Epithelial cell of proximal tubule (primary cell): Measurements from ENCODE around the gene COL5A2. TPM values are rescaled to one million over a fixed set of nuclear protein-coding genes. Genes with fewer than 3 reads are reported as not detected.

ENCODE experiments used
- DNase-seq: peaks from one replicate; pipeline ENCODE4 v3.0.0-alpha.2; 2011; ENCODE audit warnings: low read depth
- H3K4me3 ChIP-seq: 2 replicates; pipeline ENCODE4 v1.5.1; 2011; ENCODE audit warnings: low read depth, mild to moderate bottlenecking, low read length
- total RNA-seq: library from RNA; depleted of rRNA; stranded (reverse); fragments of >200 nt; gene quantifications from 2 replicates; pipeline ENCODE4 v1.2.3, GENCODE V29; 2015
- TF ChIP-seq, protein P1 (sequence below): conservative IDR thresholded peaks from 2 replicates; pipeline ENCODE4 v1.5.1; 2012; ENCODE audit warnings: low read depth, mild to moderate bottlenecking, low read length

The COL5A2 gene
- total RNA-seq, 1 donor from 2014 or later, result 32.7 TPM

DNA sequence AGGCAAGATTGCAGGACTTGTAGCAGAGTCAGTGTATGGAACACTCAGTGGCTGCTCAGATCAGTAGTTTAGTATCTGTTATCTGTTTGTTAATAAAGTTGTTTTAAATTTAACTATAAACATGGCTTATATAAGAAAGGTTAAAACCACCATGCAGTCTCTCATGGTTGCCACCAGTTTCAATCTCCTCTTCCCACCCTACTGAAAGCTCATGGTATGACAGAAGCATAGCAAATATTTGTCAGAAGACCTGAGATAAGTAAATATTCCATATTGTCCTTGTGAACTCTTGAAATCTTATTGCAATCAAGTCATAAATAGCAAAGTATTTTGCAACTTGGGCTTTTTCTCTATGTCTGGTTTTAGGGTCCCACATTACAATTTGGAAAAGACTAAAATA is 2.1 kb upstream of the COL5A2 start:
- no peak overlapping the region for H3K4me3 ChIP-seq
- no peak for DNase-seq
- TF ChIP-seq, protein P1, sequence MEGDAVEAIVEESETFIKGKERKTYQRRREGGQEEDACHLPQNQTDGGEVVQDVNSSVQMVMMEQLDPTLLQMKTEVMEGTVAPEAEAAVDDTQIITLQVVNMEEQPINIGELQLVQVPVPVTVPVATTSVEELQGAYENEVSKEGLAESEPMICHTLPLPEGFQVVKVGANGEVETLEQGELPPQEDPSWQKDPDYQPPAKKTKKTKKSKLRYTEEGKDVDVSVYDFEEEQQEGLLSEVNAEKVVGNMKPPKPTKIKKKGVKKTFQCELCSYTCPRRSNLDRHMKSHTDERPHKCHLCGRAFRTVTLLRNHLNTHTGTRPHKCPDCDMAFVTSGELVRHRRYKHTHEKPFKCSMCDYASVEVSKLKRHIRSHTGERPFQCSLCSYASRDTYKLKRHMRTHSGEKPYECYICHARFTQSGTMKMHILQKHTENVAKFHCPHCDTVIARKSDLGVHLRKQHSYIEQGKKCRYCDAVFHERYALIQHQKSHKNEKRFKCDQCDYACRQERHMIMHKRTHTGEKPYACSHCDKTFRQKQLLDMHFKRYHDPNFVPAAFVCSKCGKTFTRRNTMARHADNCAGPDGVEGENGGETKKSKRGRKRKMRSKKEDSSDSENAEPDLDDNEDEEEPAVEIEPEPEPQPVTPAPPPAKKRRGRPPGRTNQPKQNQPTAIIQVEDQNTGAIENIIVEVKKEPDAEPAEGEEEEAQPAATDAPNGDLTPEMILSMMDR, result no peak

- peak; percentile 6 for DNase-seq
- H3K4me3 ChIP-seq, result peak overlapping the region; percentile 56
- TF ChIP-seq, protein P1, result no peak
Observed at GRCh38 chr2:189178726-189179569, 613 bp downstream of the COL5A2 start.

GRCh38 chr2:189178054-189178453 is 1.5 kb downstream of the COL5A2 start:
- no peak overlapping the region for H3K4me3 ChIP-seq
- no peak for DNase-seq
- TF ChIP-seq, protein P1, result peak; percentile 30

- TF ChIP-seq, protein P1, result no peak
- DNase-seq, result no peak
- H3K4me3 ChIP-seq, result no peak overlapping the region
Observed at GRCh38 chr2:189177251-189177840, 2.2 kb downstream of the COL5A2 start.

DNA sequence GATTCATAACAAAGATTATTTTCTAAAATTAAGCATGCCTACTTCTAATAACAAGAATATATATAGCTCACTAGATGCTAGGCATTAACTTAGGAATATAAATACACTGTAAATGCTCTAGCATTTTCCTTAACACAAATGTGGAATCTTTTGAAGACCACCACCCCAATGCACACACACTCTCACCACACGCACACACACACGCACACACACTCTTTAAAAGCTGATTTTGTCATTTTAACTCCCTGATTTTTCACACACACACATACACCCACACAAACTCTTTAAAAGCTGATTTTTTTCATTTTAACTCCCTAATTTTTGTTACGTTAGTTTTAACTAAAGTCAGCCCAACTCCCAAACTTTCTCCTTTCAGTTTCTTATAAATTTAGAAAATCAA is 3.0 kb downstream of the COL5A2 start:
- no peak for DNase-seq
- TF ChIP-seq, protein P1, result no peak
- H3K4me3 ChIP-seq, result no peak overlapping the region

GRCh38 chr2:189175869-189176433 is 3.6 kb downstream of the COL5A2 start:
- H3K4me3 ChIP-seq, result no peak overlapping the region
- DNase-seq, result no peak
- TF ChIP-seq, protein P1, result no peak
